NCI-H69 (cell line): Measurements from ENCODE around the gene IQCK.
A peak's percentile ranks its signal among the peaks of the same experiment; 100 is the strongest.

Source experiments
- DNase-seq: peaks from one replicate; lab custom pipeline; 2025; lab: John Stamatoyannopoulos, UW

IQCK gene

DNA sequence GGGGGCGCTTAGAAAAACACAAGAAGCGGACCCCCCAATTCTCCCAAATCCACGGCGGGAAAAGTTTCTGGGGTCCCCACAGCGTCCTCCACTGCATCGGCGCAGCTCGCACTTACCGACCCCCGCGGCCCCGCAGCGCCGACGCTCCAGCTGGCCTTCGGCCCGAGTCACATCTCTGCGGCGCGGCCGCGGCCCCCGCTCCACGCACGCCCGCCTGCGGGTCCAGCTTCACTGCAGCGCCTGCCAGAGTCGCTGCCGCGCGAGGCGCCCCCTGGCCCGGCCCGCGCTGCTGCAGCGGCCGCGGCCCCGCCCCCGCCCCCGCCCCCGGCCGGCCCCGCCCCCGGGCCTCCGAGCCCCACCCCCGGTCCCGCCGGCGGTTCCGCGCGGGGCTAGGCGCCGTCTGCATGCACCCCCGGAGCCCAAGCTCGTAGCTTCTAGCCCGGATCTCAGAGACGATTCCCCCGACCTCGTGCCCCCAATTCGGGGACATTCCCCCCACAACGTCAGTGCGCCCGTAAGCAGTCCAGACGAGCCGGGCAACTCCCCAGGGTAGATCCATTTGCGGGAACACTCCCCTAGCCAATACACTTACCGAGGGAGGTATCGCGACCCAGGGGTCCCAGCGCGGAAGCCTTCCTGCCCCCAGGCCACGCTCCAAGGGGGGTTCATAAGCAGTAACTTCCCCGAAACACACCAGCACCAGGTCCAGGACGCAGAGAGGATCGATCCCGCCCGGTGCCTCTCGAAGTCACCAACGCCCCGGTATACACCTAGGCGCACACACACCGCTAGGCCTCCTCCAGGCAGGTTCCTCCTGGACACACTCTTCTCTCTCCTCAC, 166.8 kb downstream of the IQCK start, which contains the start of gene GPRC5B:
Gene GPRC5B (minus strand): TSS at position 238 of the 840 bp plus-strand sequence. CDS start 12,003 bp downstream, outside the sequence.
- DNase-seq = peak; percentile 89

DNA sequence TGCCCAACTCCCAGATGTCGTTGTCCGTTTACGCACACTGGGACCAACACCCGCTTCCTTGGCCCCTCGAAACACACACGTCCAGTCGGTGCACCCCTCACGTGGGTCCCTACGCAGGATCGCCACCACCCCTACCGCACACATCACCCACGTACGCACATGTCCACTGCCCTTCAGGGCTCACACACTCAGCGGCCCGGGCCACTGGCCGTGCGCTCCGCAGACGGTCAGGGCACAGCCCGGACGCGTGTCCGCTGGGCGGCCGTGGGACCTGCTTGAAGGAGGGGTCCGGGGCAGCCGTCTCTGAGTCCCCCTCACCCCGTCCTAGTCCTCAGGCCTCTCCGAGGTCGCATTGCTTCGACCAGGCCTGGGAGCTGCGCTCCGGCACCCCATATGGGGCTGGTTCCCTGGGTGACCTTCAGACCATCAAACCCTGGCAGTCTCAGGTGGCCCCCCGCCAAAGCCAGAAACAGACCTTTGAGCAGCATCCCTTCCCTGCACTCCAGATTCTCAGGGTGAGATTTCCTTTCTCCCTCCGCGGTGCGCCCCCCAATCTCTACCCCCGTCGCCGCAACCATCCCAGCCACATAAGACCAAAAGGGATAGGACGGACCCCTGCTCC, 167.5 kb downstream of the IQCK start:
- DNase-seq = no peak

DNA sequence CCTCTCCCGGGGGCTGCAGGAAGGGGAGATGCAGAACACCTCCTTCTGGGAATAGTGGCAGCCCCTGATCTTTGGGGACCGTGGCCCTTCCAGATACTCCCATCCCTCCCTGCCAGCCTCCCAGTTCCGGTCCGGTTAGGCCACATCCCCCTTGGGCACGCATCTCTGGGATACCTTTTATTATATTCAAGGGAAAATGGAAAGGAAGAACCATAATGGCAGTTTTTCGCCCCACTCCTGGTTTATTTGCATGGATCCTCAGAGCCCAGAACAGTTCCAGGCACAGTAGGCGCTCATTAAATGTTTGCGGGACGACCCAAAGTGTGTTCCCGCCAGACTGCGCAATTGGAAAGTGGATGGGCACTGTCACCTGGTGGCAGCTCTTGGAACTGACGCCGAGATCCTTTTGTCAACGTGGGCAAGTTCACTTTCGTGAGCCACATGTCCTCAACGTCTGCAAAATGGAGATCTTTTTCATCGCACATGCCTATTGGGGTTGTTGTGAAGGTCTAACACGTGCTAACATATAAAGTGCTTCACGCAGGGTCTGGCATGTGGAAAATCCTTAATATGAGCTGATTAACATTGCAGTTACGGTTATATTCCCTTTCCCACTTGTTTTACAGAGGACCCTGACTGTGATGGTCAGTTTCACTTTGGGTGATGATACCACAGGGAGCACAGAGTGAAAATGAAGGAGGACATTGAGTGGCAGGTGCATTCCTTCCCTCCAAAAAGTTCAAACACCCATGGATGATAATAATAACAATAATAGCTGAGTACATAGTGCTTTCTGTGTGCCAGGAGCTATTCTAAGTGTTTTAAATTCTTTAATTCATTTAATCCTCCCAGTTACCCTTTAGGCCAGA, 168.2 kb downstream of the IQCK start:
- peak; percentile 85 for DNase-seq

DNA sequence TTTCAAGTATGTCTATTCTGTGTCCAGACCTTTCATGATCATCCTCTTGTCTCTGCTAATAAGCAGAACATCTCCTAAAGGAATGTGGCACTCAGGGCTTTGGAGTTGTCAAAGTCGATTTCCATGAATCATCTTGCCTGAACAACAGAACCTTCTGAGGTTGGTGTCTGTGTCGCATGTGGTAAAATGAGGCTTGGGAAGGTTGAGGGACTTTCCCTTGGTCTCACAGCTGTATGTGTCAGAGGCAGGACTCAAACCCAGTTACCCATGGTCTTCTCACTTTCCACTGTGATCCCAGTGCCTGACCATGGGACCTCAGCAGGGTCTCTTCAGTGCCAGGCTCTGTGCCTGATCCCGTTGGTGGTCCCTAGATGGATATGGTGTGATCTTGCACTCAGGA, 170.8 kb downstream of the IQCK start:
- DNase-seq = no peak

DNA sequence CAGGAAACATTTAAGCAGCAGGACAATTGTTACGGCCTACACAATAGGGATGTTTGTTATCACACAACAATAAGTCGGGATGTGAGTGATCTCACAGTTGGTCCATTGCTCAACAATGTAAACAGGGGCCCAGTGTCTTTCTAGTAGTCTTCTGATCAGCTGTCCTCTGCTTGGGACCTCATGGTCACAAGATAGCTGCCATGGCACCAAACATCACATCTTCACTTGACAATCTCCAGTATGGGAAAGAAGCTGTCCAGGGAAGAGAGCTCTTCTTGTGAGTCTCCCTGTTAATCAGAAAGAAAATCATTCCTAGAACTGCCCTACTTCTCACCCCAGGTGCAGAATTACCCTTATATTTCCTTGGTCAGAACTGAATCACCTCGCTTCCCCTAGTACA, 172.8 kb downstream of the IQCK start:
- no peak for DNase-seq

DNA sequence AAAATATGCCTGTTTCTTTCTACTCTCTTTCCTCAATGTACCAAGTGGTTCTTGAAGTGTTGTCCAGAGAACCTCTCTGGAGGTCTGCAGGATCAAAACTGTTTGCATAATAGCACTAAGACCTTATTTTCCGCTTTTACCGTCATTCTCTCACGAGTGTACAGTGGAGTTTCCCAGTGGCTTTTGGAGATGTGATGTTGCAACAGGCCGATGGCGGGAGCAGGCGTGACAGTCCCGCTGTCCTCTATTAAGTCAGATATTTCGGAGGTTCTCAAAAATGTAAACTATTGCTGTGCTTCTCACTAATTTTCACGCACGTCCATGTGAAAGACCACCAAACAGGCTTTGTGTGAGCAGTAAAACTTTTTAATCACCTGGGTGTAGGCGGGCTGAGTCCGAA, 174.8 kb downstream of the IQCK start:
- no peak for DNase-seq

DNA sequence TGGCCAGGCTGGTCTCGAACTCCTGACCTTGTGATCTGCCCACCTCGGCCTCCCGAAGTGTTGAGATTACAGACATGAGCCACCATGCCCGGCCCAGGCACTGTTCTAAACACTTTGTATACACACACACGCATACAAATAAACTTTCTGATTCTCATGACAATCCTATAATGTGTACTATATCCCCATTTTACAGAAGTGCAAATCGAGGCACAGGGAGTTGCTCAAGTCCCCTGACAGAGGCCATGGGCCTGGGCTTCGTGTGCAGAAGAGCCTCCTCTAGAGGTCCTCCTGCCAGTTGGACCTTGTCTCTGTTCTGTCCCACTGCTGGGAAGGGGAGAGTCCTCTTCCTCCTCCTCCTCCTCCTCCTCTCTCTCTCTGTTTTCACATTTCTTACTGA, 176.5 kb downstream of the IQCK start:
- DNase-seq = no peak

DNA sequence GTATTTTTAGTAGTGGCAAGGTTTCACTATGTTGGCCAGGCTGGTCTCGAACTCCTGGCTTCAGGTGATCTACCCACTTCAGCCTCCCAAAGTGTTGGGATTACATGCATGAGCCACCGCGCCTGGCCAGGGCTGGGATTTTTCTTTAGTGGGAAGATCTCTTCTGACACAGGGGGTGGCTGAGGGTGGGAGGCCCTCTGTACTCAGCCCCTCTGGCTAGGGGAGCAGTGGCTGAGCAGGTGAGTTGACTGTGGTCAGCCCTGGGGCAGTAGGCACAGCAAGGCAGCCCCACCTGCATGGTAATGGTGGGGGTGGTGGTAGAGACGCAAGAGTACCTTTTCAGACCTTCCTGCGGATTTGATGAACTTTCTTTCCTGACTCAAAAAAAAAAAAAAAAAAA, 178.9 kb downstream of the IQCK start:
- DNase-seq = no peak

DNA sequence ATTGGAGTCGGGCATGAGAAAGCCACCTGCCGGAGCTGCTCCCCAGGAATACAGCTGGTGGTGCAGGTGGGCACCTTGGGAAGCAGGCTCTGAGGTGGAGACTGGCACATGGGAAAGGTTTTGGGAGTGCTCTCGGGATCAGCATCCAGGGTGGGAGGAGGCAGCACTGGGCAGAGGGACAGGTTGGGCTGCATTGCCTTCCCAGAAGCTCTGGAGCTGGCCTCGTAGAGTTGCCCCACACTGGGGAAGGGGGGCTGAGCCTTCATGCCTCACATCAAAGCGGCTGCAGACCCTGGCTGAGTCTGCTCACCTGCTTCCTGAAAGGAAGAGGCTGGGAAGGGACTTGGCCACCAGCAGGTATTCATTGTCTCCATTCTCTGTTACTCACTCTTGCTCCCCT, 180.1 kb downstream of the IQCK start:
- no peak for DNase-seq

DNA sequence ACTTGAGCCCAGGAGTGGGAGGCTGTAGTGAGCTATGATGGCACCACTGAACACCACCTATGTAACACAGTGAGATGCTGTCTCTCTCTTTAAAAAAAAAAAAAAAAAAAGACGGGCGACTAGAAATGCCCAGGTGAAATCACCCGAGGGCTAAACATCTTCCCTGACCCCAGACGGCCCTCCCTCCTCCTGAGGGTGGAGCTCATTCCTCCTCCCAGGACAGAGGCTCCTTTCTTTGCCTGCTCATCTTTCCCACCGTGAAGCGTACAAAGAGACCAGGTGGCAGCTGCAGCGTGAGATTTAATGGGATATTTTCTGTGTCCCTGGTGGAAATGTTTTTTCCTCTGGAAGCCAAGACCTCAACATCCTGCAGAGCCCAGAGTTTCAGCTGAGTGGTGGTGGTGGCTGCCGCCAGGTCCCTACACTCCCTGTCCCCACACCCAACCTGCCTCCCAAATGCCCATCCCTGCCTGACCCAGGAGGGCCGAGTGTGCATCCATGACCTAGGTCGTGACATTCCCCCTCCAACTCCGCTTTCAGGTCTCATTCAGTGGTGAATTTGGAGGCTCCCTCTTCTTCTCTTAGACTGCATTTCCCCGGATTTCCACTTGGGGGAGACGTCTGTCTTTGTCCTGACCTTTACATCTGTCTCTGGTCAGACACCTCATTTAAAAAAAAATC, 181.0 kb downstream of the IQCK start:
- DNase-seq = peak; percentile 93

DNA sequence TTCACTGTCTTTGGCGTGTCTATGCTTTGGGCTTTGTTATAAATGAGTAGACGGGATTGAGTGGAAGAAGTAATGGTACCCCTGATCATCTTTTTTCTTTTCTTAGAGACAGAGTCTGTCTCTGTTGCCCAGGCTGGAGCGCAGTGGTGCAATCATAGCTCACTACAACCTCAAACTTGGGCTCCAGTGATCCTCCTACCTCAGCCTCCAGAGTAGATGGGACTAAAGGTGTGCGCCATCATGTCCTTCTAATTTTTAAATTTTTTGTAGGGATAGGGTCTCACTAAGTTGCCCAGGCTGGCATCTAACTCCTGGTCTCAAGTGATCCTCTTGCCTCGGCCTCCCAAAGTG, 181.5 kb downstream of the IQCK start:
- no peak for DNase-seq

DNA sequence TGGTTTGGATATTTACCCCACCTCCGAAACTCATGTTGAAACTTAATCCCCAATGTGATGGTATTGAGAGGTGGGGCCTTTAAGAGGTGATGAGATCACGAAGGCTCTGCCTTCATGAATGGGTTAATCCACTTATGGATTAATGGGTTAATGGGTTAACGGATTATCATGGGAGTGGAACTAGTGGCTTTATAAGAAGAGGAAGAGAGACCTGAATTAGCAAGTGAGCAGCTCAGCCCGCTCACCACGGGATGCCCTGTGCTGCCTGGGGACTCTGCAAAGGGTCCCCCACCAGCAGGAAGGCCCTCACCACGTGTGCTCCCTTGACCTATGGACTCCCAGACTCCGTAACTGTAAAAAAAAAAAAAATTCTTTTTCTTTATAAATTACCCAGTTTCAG, 183.1 kb downstream of the IQCK start:
- no peak for DNase-seq

DNA sequence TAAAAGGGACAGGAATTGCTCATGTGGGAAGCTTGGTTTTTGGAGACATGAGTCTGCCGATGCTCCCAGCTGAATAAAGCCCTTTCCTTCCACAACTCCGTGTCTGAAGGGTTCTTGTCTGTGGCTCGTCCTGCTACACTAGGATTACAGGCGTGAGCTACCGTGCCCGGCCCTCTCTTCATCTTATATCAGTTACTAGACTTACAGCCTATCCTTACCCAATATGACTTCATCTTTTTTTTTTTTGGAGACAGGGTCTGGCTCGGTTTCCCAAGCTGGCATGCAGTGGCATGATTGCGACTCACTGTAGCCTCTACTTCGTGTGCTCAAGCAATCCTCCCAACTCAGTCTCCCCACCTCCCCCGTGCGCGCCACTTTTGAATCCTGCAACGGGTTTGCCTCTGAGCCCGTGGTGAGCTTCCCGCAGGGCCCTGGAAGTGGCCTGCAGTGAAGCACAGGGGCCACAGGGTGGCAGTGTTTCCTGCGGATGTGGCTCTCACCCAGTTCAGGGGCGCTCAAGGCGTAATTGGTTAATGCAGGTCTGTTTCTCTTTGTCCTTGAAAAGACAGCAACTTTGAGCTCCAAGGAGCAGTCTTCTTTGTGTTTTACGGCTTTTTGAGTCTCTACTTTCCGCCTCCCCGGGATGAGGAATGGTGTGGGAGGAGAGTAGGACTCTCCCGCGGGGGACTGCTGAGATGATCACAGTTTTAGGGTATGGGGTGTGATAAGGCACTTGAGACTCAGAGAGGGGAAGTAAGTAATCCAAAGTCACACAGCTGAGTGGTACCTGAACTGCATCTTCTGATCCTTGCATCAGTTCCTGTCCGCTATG, 189.3 kb downstream of the IQCK start:
- DNase-seq = peak; percentile 81
